Smooth muscle cell (in vitro differentiated cells): ENCODE results near the gene PDE4D. TPM values are rescaled to one million over a fixed set of nuclear protein-coding genes. Genes with fewer than 3 reads are reported as not detected.

Experiments used
- DNase-seq: peaks from one replicate; lab custom pipeline; 2025; ENCODE audit not compliant: unreplicated experiment; lab: John Stamatoyannopoulos, UW
- H2AFZ ChIP-seq: fragments of 200-600 bp; sonication (generic); 2 replicates; pipeline ENCODE4 v1.6.0; 2016; ENCODE audit warnings: antibody characterized with exemption, low read depth, mild to moderate bottlenecking
- H3F3A ChIP-seq: fragments of 200-600 bp; sonication (generic); 2 replicates; pipeline ENCODE4 v1.6.0; 2017; ENCODE audit warnings: antibody characterized with exemption, low read depth
- H3K27ac ChIP-seq: fragments of 200-600 bp; sonication (generic); 2 replicates; pipeline ENCODE4 v1.5.1; 2016; ENCODE audit warnings: low read depth, mild to moderate bottlenecking
- H3K27me3 ChIP-seq: fragments of 200-600 bp; sonication (generic); 2 replicates; pipeline ENCODE4 v1.6.1; 2016; ENCODE audit warnings: low read depth, mild to moderate bottlenecking
- H3K36me3 ChIP-seq: fragments of 200-600 bp; sonication (generic); 2 replicates; pipeline ENCODE4 v1.5.1; 2016; ENCODE audit warnings: low read depth
- H3K4me1 ChIP-seq: fragments of 200-600 bp; sonication (generic); 2 replicates; pipeline ENCODE4 v1.5.1; 2016; ENCODE audit warnings: low read depth
- H3K4me2 ChIP-seq: fragments of 200-600 bp; sonication (generic); 2 replicates; pipeline ENCODE4 v1.6.0; 2016; ENCODE audit warnings: mild to moderate bottlenecking
- H3K4me3 ChIP-seq: fragments of 200-600 bp; sonication (generic); 2 replicates; pipeline ENCODE4 v1.5.1; 2016; ENCODE audit warnings: mild to moderate bottlenecking
- H3K79me2 ChIP-seq: fragments of 200-600 bp; sonication (generic); 2 replicates; pipeline ENCODE4 v1.6.0; 2016; ENCODE audit warnings: low read depth, mild to moderate bottlenecking
- H3K9ac ChIP-seq: fragments of 200-600 bp; sonication (generic); 2 replicates; pipeline ENCODE4 v1.6.0; 2016; ENCODE audit warnings: low read depth
- H3K9me3 ChIP-seq: fragments of 200-600 bp; sonication (generic); replicated peaks from 2 replicates; pipeline ENCODE4 v1.5.1; 2016; ENCODE audit warnings: low read depth
- H4K20me1 ChIP-seq: fragments of 200-600 bp; sonication (generic); 2 replicates; pipeline ENCODE4 v1.6.0; 2016; ENCODE audit warnings: low read depth
- CTCF ChIP-seq: fragments of 200-600 bp; sonication (generic); IDR thresholded peaks from 2 replicates; pipeline ENCODE4 v1.5.1; 2017; ENCODE audit warnings: borderline replicate concordance, mild to moderate bottlenecking, antibody characterized with exemption; ENCODE audit not compliant: insufficient read depth, poor library complexity, severe bottlenecking
- WGBS: methylation state at CpG from one replicate; pipeline ENCODE4 v1.1.7; 2016; ENCODE audit warnings: low lambda C conversion rate; 5-methylcytosine and 5-hydroxymethylcytosine counted together
- polyA plus RNA-seq: library from polyadenylated mRNA; unstranded; fragments of >200 nt; fragmentation: Nextera tagmentation; extraction: Ambion mirVana; gene quantifications from 2 replicates; pipeline ENCODE4 v1.2.1, GENCODE V29; 2016
- total RNA-seq: library from RNA; depleted of rRNA; stranded (reverse); fragments of >200 nt; gene quantifications from 2 replicates; pipeline ENCODE4 v1.2.3, GENCODE V29; 2014

Gene PDE4D
- total and polyA plus RNA-seq, 2 experiments from 2014 or later: 16.4 to 61.0 TPM

DNA sequence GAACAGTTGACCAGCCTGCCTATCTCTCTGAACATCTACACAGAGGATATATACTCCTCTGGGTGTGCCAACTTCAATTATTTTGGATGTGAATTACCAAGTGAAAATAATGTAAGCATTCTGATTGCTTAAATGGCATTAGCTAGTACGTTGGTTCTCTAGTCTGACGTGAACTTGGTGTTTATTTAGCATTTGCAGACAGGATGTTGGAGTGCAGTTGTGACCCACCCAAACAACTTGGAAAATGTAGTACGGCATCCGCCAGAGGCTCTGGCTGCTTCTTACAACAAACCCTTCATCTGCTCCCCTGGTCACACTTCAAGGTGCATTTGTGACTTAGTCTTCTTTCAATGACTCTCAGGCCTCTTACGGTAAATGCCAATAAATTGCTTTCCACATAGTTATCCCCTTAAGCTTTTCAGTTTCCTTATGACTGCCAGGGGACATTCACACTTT, 616.6 kb downstream of the PDE4D start:
- no peaks in the 10 kb centered on the region for H3K27me3 ChIP-seq
- no peak for DNase-seq
- H2AFZ ChIP-seq: no peak overlapping the region
- no peak overlapping the region for H3K4me3 ChIP-seq
- H3F3A ChIP-seq: no peaks in the 10 kb centered on the region
- no peak for TF ChIP-seq CTCF
- H3K9me3 ChIP-seq: no peaks in the 10 kb centered on the region
- H3K36me3 ChIP-seq: no peaks in the 10 kb centered on the region
- WGBS: 51% methylated on average over 5 of the region's 5 CpGs
- peak overlapping the region; percentile 86 for H3K4me2 ChIP-seq
- H3K4me1 ChIP-seq: peaks cover 27% of the 10 kb centered on the region
- peaks cover 13% of the 10 kb centered on the region for H3K79me2 ChIP-seq
- peak overlapping the region; percentile 73 for H3K27ac ChIP-seq
- H4K20me1 ChIP-seq: no peaks in the 10 kb centered on the region
- no peak overlapping the region for H3K9ac ChIP-seq

GRCh38 chr5:59276325-59276675, 617.2 kb downstream of the PDE4D start:
- H3K9me3 ChIP-seq: no peaks in the 10 kb centered on the region
- peak overlapping the region; percentile 71 for H3K9ac ChIP-seq
- WGBS: 67% methylated on average over 2 of the region's 2 CpGs
- H2AFZ ChIP-seq: peak overlapping the region; percentile 73
- no peak for TF ChIP-seq CTCF
- peaks cover 27% of the 10 kb centered on the region for H3K4me1 ChIP-seq
- H3K4me3 ChIP-seq: peak overlapping the region; percentile 58
- H3K4me2 ChIP-seq: peak overlapping the region; percentile 86
- peaks cover 13% of the 10 kb centered on the region for H3K79me2 ChIP-seq
- no peaks in the 10 kb centered on the region for H3F3A ChIP-seq
- H4K20me1 ChIP-seq: no peaks in the 10 kb centered on the region
- peak overlapping the region; percentile 73 for H3K27ac ChIP-seq
- no peaks in the 10 kb centered on the region for H3K36me3 ChIP-seq
- H3K27me3 ChIP-seq: no peaks in the 10 kb centered on the region
- no peak for DNase-seq

DNA sequence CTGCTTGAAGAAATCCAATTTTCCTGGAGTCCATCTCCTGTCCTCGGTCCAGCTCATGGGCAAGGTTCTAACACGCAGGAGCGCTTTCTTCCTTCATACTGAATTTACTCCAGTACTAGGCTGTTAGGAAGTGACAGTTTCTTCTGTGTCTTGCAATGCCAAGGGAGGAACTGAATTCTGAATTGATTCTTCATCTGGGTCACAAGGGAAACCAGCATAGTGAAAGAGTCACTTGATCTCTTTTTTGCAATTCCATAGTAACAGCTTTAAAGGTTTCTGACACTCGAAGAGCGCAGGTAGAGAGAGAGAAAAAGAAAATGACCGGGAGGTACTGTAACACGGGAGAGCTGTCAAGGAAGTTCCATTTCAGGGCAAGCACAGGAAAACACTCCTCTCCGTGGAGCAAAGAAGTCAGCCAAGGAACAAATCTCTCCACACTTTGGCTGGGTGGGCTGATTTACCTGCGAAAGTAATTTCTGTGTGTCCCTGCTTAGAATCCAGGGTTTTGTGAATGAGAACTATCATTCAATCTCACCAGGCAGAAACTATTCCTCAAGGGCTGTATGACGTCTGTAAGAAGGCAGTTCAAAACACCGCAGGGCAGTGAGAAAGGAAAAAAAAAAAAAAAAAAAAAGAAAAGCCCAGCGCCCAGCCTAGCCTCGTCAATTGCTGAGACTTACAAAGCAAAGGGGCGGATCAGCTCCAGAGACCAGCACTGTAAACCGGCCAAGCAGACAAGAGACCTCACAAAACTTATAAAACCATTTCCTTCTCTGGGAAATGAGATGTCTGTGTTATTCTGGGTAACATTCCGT, 617.8 kb downstream of the PDE4D start:
- Histone ChIP-seq H3K9ac (peak overlapping the region; percentile 71), H3K4me3 (peak overlapping the region; percentile 58), H3K27me3 (no peaks in the 10 kb centered on the region), H3K79me2 (peaks cover 13% of the 10 kb centered on the region), H2AFZ (peak overlapping the region; percentile 73), H3K27ac (peak overlapping the region; percentile 73), H3K9me3 (no peaks in the 10 kb centered on the region), H3F3A (no peaks in the 10 kb centered on the region), H3K4me2 (peak overlapping the region; percentile 86), H3K4me1 (peaks cover 27% of the 10 kb centered on the region), H4K20me1 (no peaks in the 10 kb centered on the region), H3K36me3 (no peaks in the 10 kb centered on the region)
- no peak for DNase-seq
- TF ChIP-seq CTCF: no peak
- 10% methylated on average over 16 of the region's 16 CpGs for WGBS

DNA sequence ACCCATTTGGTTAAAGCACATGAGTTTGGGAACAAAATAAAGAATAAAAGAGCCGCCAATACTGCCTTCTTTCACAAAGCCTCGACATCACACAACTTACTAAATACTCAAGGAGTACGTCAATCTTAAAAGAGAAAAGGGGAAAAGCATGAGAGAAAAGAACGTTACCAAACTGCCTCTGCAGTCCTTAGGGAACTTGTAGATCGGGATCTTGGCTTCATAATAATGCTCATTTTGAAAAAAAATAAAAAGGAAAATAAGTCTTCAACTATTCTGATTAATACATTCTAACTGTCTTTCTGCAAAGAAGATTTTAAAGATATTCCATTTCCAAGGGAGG, 618.4 kb downstream of the PDE4D start:
- Histone ChIP-seq H3K79me2 (peaks cover 13% of the 10 kb centered on the region), H4K20me1 (peaks cover 2% of the 10 kb centered on the region), H3K4me2 (peak overlapping the region; percentile 86), H3K36me3 (no peaks in the 10 kb centered on the region), H3K9ac (peak overlapping the region; percentile 71), H3F3A (no peaks in the 10 kb centered on the region), H2AFZ (peak overlapping the region; percentile 73), H3K27ac (peak overlapping the region; percentile 73), H3K27me3 (no peaks in the 10 kb centered on the region), H3K4me3 (peak overlapping the region; percentile 58), H3K9me3 (no peaks in the 10 kb centered on the region), H3K4me1 (peaks cover 27% of the 10 kb centered on the region)
- DNase-seq: no peak
- TF ChIP-seq CTCF: no peak
- 54% methylated on average over 5 of the region's 5 CpGs for WGBS
